HepG2 (cell line): Measurements from ENCODE around the gene ABI3. TPM values are rescaled to one million over a fixed set of nuclear protein-coding genes. Genes with fewer than 3 reads are reported as not detected.

Experiments
- ESRRA ChIP-seq: sonication (generic); formaldehyde crosslinking; IDR thresholded peaks from 2 replicates; pipeline ENCODE4 v1.5.1; 2020; ENCODE audit warnings: mild to moderate bottlenecking, low read depth, missing genetic modification reagents
- FOXJ3 ChIP-seq: sonication (generic); formaldehyde crosslinking; IDR thresholded peaks from 2 replicates; pipeline ENCODE4 v1.4.0; 2020; ENCODE audit warnings: missing genetic modification reagents, mild to moderate bottlenecking, borderline replicate concordance
- HOXA3 ChIP-seq: sonication (generic); formaldehyde crosslinking; IDR thresholded peaks from 2 replicates; pipeline ENCODE4 v1.5.0; 2020; ENCODE audit warnings: missing genetic modification reagents
- MAFF ChIP-seq: IDR thresholded peaks from 2 replicates; pipeline ENCODE4 v1.6.1; 2011; ENCODE audit warnings: low read depth, low read length, improper control_type of control experiment
- MAFG ChIP-seq: sonication (generic); formaldehyde crosslinking; IDR thresholded peaks from 2 replicates; pipeline ENCODE4 v1.5.1; 2020; ENCODE audit warnings: mild to moderate bottlenecking, missing genetic modification reagents
- RELA ChIP-seq: sonication (generic); formaldehyde crosslinking; IDR thresholded peaks from 2 replicates; pipeline ENCODE4 v1.4.0; 2020; ENCODE audit warnings: missing genetic modification reagents
- TAF15 ChIP-seq: fragments of 200-400 bp; formaldehyde crosslinking; IDR thresholded peaks from one replicate; pipeline ENCODE4 v1.6.1; 2018; ENCODE audit warnings: mild to moderate bottlenecking, low read depth, low read length; ENCODE audit not compliant: poor library complexity, severe bottlenecking
- TBL1XR1 ChIP-seq: fragments of 150-350 bp; IDR thresholded peaks from 2 replicates; pipeline ENCODE4 v1.6.1; 2014; ENCODE audit warnings: borderline replicate concordance, low read length; ENCODE audit not compliant: partially characterized antibody
- TEAD3 ChIP-seq: optimal IDR thresholded peaks from 2 replicates; pipeline ENCODE3; 2016; ENCODE audit warnings: borderline replicate concordance
- ZBTB8A ChIP-seq: sonication (generic); formaldehyde crosslinking; IDR thresholded peaks from 2 replicates; pipeline ENCODE4 v1.4.0; 2020; ENCODE audit warnings: mild to moderate bottlenecking, low read depth, missing genetic modification reagents, borderline replicate concordance
- ZNF17 ChIP-seq: sonication (generic); formaldehyde crosslinking; IDR thresholded peaks from 2 replicates; pipeline ENCODE4 v1.5.0; 2020; ENCODE audit warnings: mild to moderate bottlenecking, missing genetic modification reagents
- ZNF224 ChIP-seq: sonication (generic); formaldehyde crosslinking; IDR thresholded peaks from 2 replicates; pipeline ENCODE4 v1.5.0; 2020; ENCODE audit warnings: mild to moderate bottlenecking, missing genetic modification reagents
- ZNF280D ChIP-seq: sonication (generic); formaldehyde crosslinking; IDR thresholded peaks from 2 replicates; pipeline ENCODE4 v1.5.1; 2020; ENCODE audit warnings: mild to moderate bottlenecking, missing genetic modification reagents
- ZNF557 ChIP-seq: sonication (generic); formaldehyde crosslinking; IDR thresholded peaks from 2 replicates; pipeline ENCODE4 v1.4.0; 2020; ENCODE audit warnings: missing genetic modification reagents
- ZNF567 ChIP-seq: sonication (generic); formaldehyde crosslinking; IDR thresholded peaks from 2 replicates; pipeline ENCODE4 v1.8.1; 2023; ENCODE audit warnings: mild to moderate bottlenecking, missing genetic modification reagents, borderline replicate concordance
- ZNF569 ChIP-seq: sonication (generic); formaldehyde crosslinking; IDR thresholded peaks from 2 replicates; pipeline ENCODE4 v1.5.0; 2020; ENCODE audit warnings: mild to moderate bottlenecking, missing genetic modification reagents, moderate library complexity, borderline replicate concordance
- ZNF839 ChIP-seq: sonication (generic); formaldehyde crosslinking; IDR thresholded peaks from 2 replicates; pipeline ENCODE4 v1.4.0; 2020; ENCODE audit warnings: missing genetic modification reagents, mild to moderate bottlenecking, borderline replicate concordance
- polyA plus RNA-seq, 8 experiments: library from polyadenylated mRNA; depleted of rRNA in 3 of 8; stranded (reverse) in 7 of 8; unstranded in 1 of 8; fragments of >200 nt; fragmentation: Illumina TruSeq in 4 of 8; extraction: Trizol in 4 of 8; gene quantifications; 2 replicates each; pipeline versions ENCODE4 v1.2.1 to v1.2.3, GENCODE V29; 2011 to 2016; ENCODE audit warnings: low read depth in 4 of 8, missing spikeins in 1 of 8, mixed read lengths in 1 of 8; ENCODE audit not compliant: insufficient read depth in 1 of 8
- total RNA-seq, 5 experiments: library from RNA; depleted of rRNA; stranded (reverse); fragments of >200 nt; fragmentation: Illumina TruSeq; extraction: Trizol; gene quantifications; 2 replicates each; pipeline ENCODE4 v1.2.3, GENCODE V29; 2016; ENCODE audit warnings: low read depth in 1 of 5
- TF ChIP-seq, protein P1 (sequence below): sonication (generic); formaldehyde crosslinking; IDR thresholded peaks from 2 replicates; pipeline ENCODE4 v1.5.0; 2020; ENCODE audit warnings: mild to moderate bottlenecking, missing genetic modification reagents, moderate library complexity
- TF ChIP-seq, protein P2 (sequence below): sonication (generic); formaldehyde crosslinking; IDR thresholded peaks from 2 replicates; pipeline ENCODE4 v1.4.0; 2020; ENCODE audit warnings: missing genetic modification reagents
- TF ChIP-seq, protein P3 (sequence below): sonication (generic); formaldehyde crosslinking; IDR thresholded peaks from 2 replicates; pipeline ENCODE4 v1.4.0; 2020; ENCODE audit warnings: missing genetic modification reagents

ABI3 gene
- total and polyA plus RNA-seq, 2 of the 13 experiments (the other 11 are each of a cell fraction or from before 2014, with no cell fraction given): not detected

GRCh38 chr17:49223517-49224197 is 13.2 kb downstream of the ABI3 start (continued):
- TF ChIP-seq, protein P1, sequence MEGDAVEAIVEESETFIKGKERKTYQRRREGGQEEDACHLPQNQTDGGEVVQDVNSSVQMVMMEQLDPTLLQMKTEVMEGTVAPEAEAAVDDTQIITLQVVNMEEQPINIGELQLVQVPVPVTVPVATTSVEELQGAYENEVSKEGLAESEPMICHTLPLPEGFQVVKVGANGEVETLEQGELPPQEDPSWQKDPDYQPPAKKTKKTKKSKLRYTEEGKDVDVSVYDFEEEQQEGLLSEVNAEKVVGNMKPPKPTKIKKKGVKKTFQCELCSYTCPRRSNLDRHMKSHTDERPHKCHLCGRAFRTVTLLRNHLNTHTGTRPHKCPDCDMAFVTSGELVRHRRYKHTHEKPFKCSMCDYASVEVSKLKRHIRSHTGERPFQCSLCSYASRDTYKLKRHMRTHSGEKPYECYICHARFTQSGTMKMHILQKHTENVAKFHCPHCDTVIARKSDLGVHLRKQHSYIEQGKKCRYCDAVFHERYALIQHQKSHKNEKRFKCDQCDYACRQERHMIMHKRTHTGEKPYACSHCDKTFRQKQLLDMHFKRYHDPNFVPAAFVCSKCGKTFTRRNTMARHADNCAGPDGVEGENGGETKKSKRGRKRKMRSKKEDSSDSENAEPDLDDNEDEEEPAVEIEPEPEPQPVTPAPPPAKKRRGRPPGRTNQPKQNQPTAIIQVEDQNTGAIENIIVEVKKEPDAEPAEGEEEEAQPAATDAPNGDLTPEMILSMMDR: peak; percentile 91
- TF ChIP-seq ZNF569 (CRISPR knock-in tag) (no peak), TBL1XR1 (no peak), TAF15 (no peak), MAFG (CRISPR knock-in tag) (no peak), ESRRA (CRISPR knock-in tag) (no peak), ZNF839 (peak; percentile 42; the same call in 1 of the 2 replicates), ZNF567 (CRISPR knock-in tag) (no peak), ZNF17 (CRISPR knock-in tag) (no peak), ZNF224 (CRISPR knock-in tag) (no peak), FOXJ3 (CRISPR knock-in tag) (no peak), ZBTB8A (CRISPR knock-in tag) (no peak), ZNF280D (CRISPR knock-in tag) (no peak), TEAD3 (CRISPR knock-in tag) (peak; percentile 11), MAFF (no peak), RELA (CRISPR knock-in tag) (no peak), HOXA3 (CRISPR knock-in tag) (no peak), ZNF557 (CRISPR knock-in tag) (no peak)
- TF ChIP-seq, protein P2, sequence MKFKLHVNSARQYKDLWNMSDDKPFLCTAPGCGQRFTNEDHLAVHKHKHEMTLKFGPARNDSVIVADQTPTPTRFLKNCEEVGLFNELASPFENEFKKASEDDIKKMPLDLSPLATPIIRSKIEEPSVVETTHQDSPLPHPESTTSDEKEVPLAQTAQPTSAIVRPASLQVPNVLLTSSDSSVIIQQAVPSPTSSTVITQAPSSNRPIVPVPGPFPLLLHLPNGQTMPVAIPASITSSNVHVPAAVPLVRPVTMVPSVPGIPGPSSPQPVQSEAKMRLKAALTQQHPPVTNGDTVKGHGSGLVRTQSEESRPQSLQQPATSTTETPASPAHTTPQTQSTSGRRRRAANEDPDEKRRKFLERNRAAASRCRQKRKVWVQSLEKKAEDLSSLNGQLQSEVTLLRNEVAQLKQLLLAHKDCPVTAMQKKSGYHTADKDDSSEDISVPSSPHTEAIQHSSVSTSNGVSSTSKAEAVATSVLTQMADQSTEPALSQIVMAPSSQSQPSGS (CRISPR knock-in tag): no peak
- TF ChIP-seq, protein P3, sequence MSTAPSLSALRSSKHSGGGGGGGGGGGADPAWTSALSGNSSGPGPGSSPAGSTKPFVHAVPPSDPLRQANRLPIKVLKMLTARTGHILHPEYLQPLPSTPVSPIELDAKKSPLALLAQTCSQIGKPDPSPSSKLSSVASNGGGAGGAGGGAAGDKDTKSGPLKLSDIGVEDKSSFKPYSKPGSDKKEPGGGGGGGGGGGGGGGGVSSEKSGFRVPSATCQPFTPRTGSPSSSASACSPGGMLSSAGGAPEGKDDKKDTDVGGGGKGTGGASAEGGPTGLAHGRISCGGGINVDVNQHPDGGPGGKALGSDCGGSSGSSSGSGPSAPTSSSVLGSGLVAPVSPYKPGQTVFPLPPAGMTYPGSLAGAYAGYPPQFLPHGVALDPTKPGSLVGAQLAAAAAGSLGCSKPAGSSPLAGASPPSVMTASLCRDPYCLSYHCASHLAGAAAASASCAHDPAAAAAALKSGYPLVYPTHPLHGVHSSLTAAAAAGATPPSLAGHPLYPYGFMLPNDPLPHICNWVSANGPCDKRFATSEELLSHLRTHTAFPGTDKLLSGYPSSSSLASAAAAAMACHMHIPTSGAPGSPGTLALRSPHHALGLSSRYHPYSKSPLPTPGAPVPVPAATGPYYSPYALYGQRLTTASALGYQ (CRISPR knock-in tag): no peak
